HFFc6 (cell line): Measurements from ENCODE around the gene LMO2. TPM values are rescaled to one million over a fixed set of nuclear protein-coding genes. Genes with fewer than 3 reads are reported as not detected.

Experiments used
- DNase-seq: peaks from one replicate; pipeline ENCODE4 v3.0.0-alpha.2; 2018
- H3K27ac Mint-ChIP-seq: 2 replicates; pipeline ENCODE4 v1.8.0; 2020; ENCODE audit warnings: mild to moderate bottlenecking, mixed read lengths
- H3K27me3 Mint-ChIP-seq: 2 replicates; pipeline ENCODE4 v1.8.0; 2021; ENCODE audit warnings: mild to moderate bottlenecking, moderate library complexity, mixed read lengths; ENCODE audit not compliant: insufficient read depth
- H3K36me3 Mint-ChIP-seq: 2 replicates; pipeline ENCODE4 v1.8.0; 2021; ENCODE audit warnings: low read depth, mixed read lengths
- H3K4me1 Mint-ChIP-seq: 2 replicates; pipeline ENCODE4 v1.8.0; 2020; ENCODE audit warnings: low read depth, mixed read lengths
- H3K4me3 Mint-ChIP-seq: 2 replicates; pipeline ENCODE4 v1.8.0; 2020; ENCODE audit warnings: mild to moderate bottlenecking, moderate library complexity, mixed read lengths
- H3K9me3 Mint-ChIP-seq: 2 replicates; pipeline ENCODE4 v1.8.0; 2020; ENCODE audit warnings: mild to moderate bottlenecking, mixed read lengths
- CTCF ChIP-seq: fragments of 200-600 bp; sonication (generic); IDR thresholded peaks from 2 replicates; pipeline ENCODE4 v1.5.0; 2021; ENCODE audit warnings: antibody characterized with exemption, mild to moderate bottlenecking
- total RNA-seq, 6 experiments: library from RNA; stranded (reverse); fragmentation: NEBNext Ultra II Directional; extraction: Animal tissue kit (Norgen Biotek cat#: 25700); gene quantifications; 2 replicates in 1 of 6; 3 replicates in 5 of 6; pipeline ENCODE4 v1.2.3, GENCODE V29; 2021

LMO2 gene
- total RNA-seq, 6 experiments from 2014 or later = 0.11 to 0.30 (median 0.15) TPM; not detected in 2

GRCh38 chr11:33857933-33858371 lies 33.9 kb downstream of the LMO2 start:
- Mint-ChIP-seq H3K27ac (no peak overlapping the region), H3K36me3 (no peaks in the 10 kb centered on the region), H3K4me3 (no peak overlapping the region), H3K4me1 (no peaks in the 10 kb centered on the region), H3K9me3 (no peaks in the 10 kb centered on the region), H3K27me3 (peaks cover 51% of the 10 kb centered on the region)
- DNase-seq = peak; percentile 20
- TF ChIP-seq CTCF = peak; percentile 95

- Mint-ChIP-seq H3K9me3 (no peaks in the 10 kb centered on the region), H3K4me3 (no peak overlapping the region), H3K36me3 (no peaks in the 10 kb centered on the region), H3K4me1 (no peaks in the 10 kb centered on the region), H3K27me3 (peaks cover 51% of the 10 kb centered on the region), H3K27ac (no peak overlapping the region)
- no peak for DNase-seq
- no peak for TF ChIP-seq CTCF
Measured at GRCh38 chr11:33855500-33855899, 36.4 kb downstream of the LMO2 start.

- H3K4me1 Mint-ChIP-seq = no peaks in the 10 kb centered on the region
- no peaks in the 10 kb centered on the region for H3K9me3 Mint-ChIP-seq
- TF ChIP-seq CTCF = no peak
- H3K4me3 Mint-ChIP-seq = no peak overlapping the region
- H3K36me3 Mint-ChIP-seq = no peaks in the 10 kb centered on the region
- DNase-seq = no peak
- no peak overlapping the region for H3K27ac Mint-ChIP-seq
- peaks cover 44% of the 10 kb centered on the region for H3K27me3 Mint-ChIP-seq
Measured at GRCh38 chr11:33848717-33849390, 43.0 kb downstream of the LMO2 start.

- no peak for TF ChIP-seq CTCF
- H3K9me3 Mint-ChIP-seq = no peaks in the 10 kb centered on the region
- H3K4me1 Mint-ChIP-seq = no peaks in the 10 kb centered on the region
Measured at GRCh38 chr11:33847251-33847650, 44.6 kb downstream of the LMO2 start.

GRCh38 chr11:33844236-33844635 lies 47.6 kb downstream of the LMO2 start:
- TF ChIP-seq CTCF = no peak
- H3K4me1 Mint-ChIP-seq = no peaks in the 10 kb centered on the region
- no peaks in the 10 kb centered on the region for H3K36me3 Mint-ChIP-seq
- H3K27me3 Mint-ChIP-seq = peaks cover 56% of the 10 kb centered on the region
- H3K27ac Mint-ChIP-seq = no peak overlapping the region
- DNase-seq = no peak
- H3K4me3 Mint-ChIP-seq = no peak overlapping the region
- no peaks in the 10 kb centered on the region for H3K9me3 Mint-ChIP-seq

More at GRCh38 chr11:33847251-33847650, 44.6 kb downstream of the LMO2 start:
- no peaks in the 10 kb centered on the region for H3K36me3 Mint-ChIP-seq
- DNase-seq = no peak
- peaks cover 42% of the 10 kb centered on the region for H3K27me3 Mint-ChIP-seq
- H3K4me3 Mint-ChIP-seq = no peak overlapping the region
- H3K27ac Mint-ChIP-seq = no peak overlapping the region
